NCI-H1417 (cell line): Measurements from ENCODE around the gene AP1S1.
"Not testable (repeated sequence)": the region's sequence is repeated elsewhere in the genome, so short reads cannot be mapped to it uniquely, and the experiment has no call there.

ENCODE experiments used
- DNase-seq, 3 experiments: peaks; one replicate each; lab custom pipeline; 2025; lab: John Stamatoyannopoulos, UW

The AP1S1 gene

DNA sequence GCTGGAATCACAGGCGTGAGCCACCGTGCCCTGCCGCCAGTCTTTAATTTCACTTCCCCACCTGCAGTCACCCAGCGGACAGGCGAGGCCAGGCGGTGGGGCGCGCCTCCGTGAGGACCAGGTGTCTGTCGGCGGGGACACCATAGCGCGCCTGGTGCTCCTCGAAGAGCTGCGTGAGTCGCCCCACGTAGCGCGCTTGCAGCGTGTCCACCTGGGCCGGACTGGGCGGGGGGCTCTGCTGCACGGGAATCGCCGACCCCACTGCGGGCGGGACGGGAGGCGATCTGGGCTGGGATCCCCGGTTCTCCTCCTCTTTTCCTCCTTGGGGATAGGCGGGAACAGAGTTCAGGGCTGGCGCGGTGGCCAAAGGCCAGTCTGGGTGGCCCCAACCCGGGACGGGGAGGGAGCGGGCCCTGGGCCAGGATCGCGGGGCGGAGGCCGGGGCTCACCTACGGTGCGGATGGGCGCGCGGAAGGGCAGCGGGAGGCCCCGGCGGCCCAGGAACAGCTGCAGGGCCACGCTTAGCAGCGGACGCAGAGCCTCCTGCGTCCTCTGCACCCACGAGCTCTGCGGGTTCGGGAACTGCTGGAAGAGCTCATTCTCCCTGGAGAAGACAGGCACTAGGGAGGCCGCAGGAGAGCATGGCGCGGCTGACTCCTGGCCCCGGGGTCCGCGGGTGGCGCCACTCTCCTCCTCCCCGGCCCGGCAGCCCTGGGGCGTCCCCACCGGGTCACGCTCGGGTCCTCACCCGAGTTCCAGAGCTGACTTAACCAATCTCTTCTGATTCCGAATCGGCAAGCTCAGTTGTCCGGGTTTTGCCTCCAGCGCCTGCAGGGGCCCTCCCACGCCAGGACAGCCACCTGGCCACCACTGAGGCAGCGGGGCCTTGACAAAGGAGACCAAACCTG, 47.7 kb downstream of the AP1S1 start:
- peak in 1 of 3 experiments; percentile 10 for DNase-seq

DNA sequence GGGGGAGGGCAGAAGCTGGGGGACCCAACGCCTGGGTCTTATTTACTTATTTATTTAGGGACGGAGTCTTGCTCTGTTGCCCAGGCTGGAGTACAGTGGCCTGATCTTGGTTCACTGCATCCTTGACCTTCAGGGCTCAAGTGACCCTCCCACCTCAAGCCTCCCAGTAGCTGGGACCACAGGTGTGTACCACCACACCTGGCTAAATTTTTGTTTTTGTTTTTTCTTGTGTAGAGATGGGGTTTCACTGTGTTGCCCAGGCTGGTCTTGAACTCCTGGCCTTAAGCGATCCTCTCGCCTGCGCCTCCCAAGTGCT, 48.3 kb downstream of the AP1S1 start:
- DNase-seq, result no peak

GRCh38 chr7:101203740-101204738, 49.8 kb downstream of the AP1S1 start:
- not testable (repeated sequence) for DNase-seq

DNA sequence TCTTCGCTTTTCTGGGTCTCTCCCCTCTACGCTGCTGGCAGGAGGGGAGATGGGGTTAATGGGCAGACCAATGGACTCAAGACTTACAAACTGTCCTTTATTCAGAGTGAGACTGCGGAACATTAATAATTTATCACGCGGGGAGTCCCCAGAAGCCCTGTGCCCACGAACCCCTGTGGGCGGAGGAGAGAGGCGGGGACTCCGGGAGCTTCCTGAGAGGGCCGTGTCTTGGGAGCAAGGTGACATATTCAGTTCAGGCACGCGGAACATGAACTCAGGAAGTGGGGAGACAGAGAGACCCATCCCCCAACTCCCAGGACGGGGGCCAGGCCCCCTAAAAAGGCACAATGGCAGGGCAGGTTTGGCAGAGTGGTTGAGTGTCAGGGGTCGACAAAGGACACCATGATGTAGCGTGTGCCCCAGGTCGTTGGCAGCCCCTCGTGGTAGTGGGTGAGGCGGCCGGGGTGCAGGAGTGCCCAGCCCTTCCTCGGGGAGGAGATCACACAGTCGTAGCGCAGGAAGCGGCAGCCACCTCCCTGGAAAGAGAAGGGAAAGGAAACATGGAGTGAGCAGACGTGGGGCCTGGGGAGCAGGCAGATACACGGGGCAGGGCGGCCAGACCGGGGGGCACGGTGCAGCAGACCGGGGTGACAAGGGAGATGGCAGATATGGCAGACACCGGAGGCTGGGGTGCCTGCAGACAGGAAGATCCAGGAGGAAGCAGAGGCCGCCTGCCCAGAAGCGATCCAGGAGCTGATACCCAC, 51.8 kb downstream of the AP1S1 start:
- no peak for DNase-seq

- DNase-seq, result no peak
Measured at GRCh38 chr7:101206665-101207042, 52.4 kb downstream of the AP1S1 start.

GRCh38 chr7:101207459-101207858, 53.2 kb downstream of the AP1S1 start:
- no peak for DNase-seq

- no peak for DNase-seq
Measured at GRCh38 chr7:101208794-101209193, 54.5 kb downstream of the AP1S1 start.

GRCh38 chr7:101210143-101210542, 55.9 kb downstream of the AP1S1 start:
- DNase-seq, result no peak
